Fibroblast of lung (primary cell): Measurements from ENCODE around the gene HOMEZ. TPM values are rescaled to one million over a fixed set of nuclear protein-coding genes. Genes with fewer than 3 reads are reported as not detected.

Source experiments
- DNase-seq, 2 donors: peaks; one replicate each; pipeline versions ENCODE4 v3.0.0 to v3.0.0-alpha.2; 2010; ENCODE audit warnings: low read depth in 2 of 2
- H2AFZ ChIP-seq: 2 replicates; pipeline ENCODE4 v1.5.1; 2012; ENCODE audit warnings: low read length, control low read depth, inconsistent platforms
- H3K27ac ChIP-seq: 2 replicates; pipeline ENCODE4 v1.5.1; 2011; ENCODE audit warnings: low read length, control low read depth; ENCODE audit not compliant: insufficient read depth
- H3K27me3 ChIP-seq: 2 replicates; pipeline ENCODE4 v1.5.1; 2011; ENCODE audit warnings: mild to moderate bottlenecking, low read length; ENCODE audit not compliant: control insufficient read depth, insufficient read depth
- H3K36me3 ChIP-seq: 2 replicates; pipeline ENCODE4 v1.5.1; 2011; ENCODE audit warnings: low read length; ENCODE audit not compliant: control insufficient read depth, insufficient read depth
- H3K4me1 ChIP-seq: 2 replicates; pipeline ENCODE4 v1.5.1; 2011; ENCODE audit warnings: low read length; ENCODE audit not compliant: control insufficient read depth, insufficient read depth; ENCODE audit errors: extremely low read depth
- H3K4me2 ChIP-seq: 2 replicates; pipeline ENCODE4 v1.5.1; 2011; ENCODE audit warnings: low read length, control low read depth; ENCODE audit not compliant: insufficient read depth; ENCODE audit errors: extremely low read depth
- H3K4me3 ChIP-seq, 4 experiments: fragments of 200-600 bp in 1 of 4; sonication (generic) in 1 of 4; replicated peaks in 1 of 4; 2 replicates each; pipeline ENCODE4 v1.5.1; 2011 to 2016; ENCODE audit warnings: low read length in 4 of 4, low read depth in 3 of 4, mild to moderate bottlenecking in 3 of 4, control low read depth in 2 of 4, inconsistent platforms in 1 of 4, mixed read lengths in 1 of 4; ENCODE audit not compliant: insufficient read depth in 1 of 4; ENCODE audit errors: control extremely low read depth in 1 of 4
- H3K79me2 ChIP-seq: 2 replicates; pipeline ENCODE4 v1.5.1; 2012; ENCODE audit warnings: mild to moderate bottlenecking, low read length, inconsistent platforms; ENCODE audit not compliant: control insufficient read depth, insufficient read depth
- H3K9ac ChIP-seq: 2 replicates; pipeline ENCODE4 v1.5.1; 2011; ENCODE audit warnings: mild to moderate bottlenecking, low read length, control low read depth; ENCODE audit not compliant: insufficient read depth
- H3K9me3 ChIP-seq: 2 replicates; pipeline ENCODE4 v1.5.1; 2012; ENCODE audit warnings: low read depth, low read length; ENCODE audit not compliant: control insufficient read depth, insufficient read depth
- H4K20me1 ChIP-seq: 2 replicates; pipeline ENCODE4 v1.5.1; 2011; ENCODE audit warnings: low read length; ENCODE audit not compliant: control insufficient read depth, insufficient read depth; ENCODE audit errors: extremely low read depth
- EZH2 ChIP-seq: IDR thresholded peaks from 2 replicates; pipeline ENCODE4 v1.5.1; 2012; ENCODE audit warnings: low read length, control low read depth, mild to moderate bottlenecking; ENCODE audit errors: missing control alignments
- polyA plus RNA-seq, 2 donors: library from polyadenylated mRNA; depleted of rRNA in 1 of 2; stranded (reverse) in 1 of 2; unstranded in 1 of 2; fragments of >200 nt; gene quantifications; 2 replicates each; pipeline ENCODE4 v1.2.1, GENCODE V29; 2011 to 2012; ENCODE audit warnings: missing spikeins in 1 of 2
- total RNA-seq: library from RNA; depleted of rRNA; stranded (reverse); fragments of >200 nt; gene quantifications from 2 replicates; pipeline ENCODE4 v1.2.1, GENCODE V29; 2014
- TF ChIP-seq, protein P1 (sequence below), 2 donors: IDR thresholded peaks in 1 of 2; conservative IDR thresholded peaks in 1 of 2; 1 replicate in 1 of 2; 2 replicates in 1 of 2; pipeline ENCODE4 v1.5.1; 2011 to 2012; ENCODE audit warnings: low read length in 2 of 2, control low read depth in 1 of 2, inconsistent platforms in 1 of 2, low read depth in 1 of 2, mild to moderate bottlenecking in 1 of 2

HOMEZ gene
- total and polyA plus RNA-seq, 2 donors (not counting 1 experiment from before 2014, with no cell fraction given), result 4.6 to 7.9 TPM

DNA sequence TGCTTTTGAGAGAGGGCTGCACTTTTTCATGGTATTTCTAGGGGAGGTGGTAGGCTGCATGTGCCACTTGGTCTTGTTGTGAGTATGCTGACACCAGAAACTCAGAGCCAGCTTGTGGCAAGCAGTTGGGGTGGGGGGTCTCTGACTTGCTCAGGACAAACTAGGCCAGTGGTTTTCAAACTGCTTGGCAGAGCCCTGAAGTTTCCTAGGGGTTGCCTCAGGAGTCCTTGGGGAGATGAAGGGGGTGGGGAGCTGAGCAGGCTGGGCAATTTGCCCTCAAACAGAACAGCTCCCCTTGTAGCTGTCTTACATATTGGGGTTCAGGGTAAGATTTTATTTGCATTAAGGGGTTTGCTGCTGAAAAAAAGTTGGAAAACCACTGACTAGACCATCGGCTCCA lies 24.6 kb upstream of the HOMEZ start:
- DNase-seq, result no peak
- Histone ChIP-seq H3K9ac (no peak overlapping the region), H3K36me3 (peaks cover 13% of the 10 kb centered on the region), H4K20me1 (no peaks in the 10 kb centered on the region), H3K27me3 (no peaks in the 10 kb centered on the region), H3K79me2 (peaks cover 44% of the 10 kb centered on the region), H3K4me1 (peaks cover 9% of the 10 kb centered on the region), H2AFZ (no peak overlapping the region), H3K9me3 (no peaks in the 10 kb centered on the region), H3K27ac (no peak overlapping the region), H3K4me2 (no peak overlapping the region), H3K4me3 (no peak overlapping the region)
- TF ChIP-seq, protein P1, sequence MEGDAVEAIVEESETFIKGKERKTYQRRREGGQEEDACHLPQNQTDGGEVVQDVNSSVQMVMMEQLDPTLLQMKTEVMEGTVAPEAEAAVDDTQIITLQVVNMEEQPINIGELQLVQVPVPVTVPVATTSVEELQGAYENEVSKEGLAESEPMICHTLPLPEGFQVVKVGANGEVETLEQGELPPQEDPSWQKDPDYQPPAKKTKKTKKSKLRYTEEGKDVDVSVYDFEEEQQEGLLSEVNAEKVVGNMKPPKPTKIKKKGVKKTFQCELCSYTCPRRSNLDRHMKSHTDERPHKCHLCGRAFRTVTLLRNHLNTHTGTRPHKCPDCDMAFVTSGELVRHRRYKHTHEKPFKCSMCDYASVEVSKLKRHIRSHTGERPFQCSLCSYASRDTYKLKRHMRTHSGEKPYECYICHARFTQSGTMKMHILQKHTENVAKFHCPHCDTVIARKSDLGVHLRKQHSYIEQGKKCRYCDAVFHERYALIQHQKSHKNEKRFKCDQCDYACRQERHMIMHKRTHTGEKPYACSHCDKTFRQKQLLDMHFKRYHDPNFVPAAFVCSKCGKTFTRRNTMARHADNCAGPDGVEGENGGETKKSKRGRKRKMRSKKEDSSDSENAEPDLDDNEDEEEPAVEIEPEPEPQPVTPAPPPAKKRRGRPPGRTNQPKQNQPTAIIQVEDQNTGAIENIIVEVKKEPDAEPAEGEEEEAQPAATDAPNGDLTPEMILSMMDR (conservative IDR thresholded peaks at IDR 0.05 in 1 of 2, IDR thresholded peaks at IDR 0.05 in 1 of 2; ENCODE audit: low read depth in 1 of 2, low read length in 2 of 2), result no peak
- TF ChIP-seq EZH2, result no peak

DNA sequence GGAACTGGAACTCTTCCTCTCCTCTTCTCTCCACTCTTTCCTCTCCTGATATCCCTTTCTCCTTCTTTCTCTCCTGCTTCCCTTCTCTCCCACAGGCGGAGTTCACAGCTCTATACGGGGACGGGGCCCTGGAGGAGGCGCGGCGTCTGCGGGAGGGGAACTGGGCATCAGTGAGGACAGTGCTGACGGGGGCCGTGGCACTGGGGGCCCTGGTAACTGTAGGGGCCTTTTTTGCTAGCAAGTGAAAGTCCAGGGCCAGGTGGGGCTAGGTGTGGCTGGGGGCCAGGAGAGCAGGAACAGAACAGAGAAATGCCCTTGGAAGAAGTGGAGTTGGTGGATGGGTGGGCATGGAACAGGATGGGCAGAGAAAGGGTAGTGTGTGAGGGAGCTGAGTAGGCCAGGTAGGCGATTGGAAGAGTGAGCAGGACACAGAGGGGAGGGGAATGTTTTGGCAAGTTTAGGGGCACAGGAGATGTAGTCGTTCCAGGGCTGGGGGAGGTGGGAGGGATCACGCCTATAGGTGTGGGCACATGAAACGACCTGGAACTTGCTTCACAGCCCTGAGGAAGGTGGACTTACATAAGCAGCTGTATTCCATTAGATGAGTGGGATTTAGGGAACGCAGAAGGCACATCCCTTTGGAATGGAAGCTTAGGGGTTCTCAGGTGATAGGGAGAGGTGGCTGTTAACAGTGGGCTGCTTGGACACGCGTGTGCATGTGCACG lies 23.0 kb upstream of the HOMEZ start:
- Histone ChIP-seq H3K4me1 (peaks cover 9% of the 10 kb centered on the region), H3K9ac (no peak overlapping the region), H2AFZ (no peak overlapping the region), H3K27me3 (no peaks in the 10 kb centered on the region), H3K4me3 (peak overlapping the region in 1 of 4 experiments; percentile 74), H3K36me3 (peaks cover 13% of the 10 kb centered on the region), H4K20me1 (no peaks in the 10 kb centered on the region), H3K9me3 (no peaks in the 10 kb centered on the region), H3K27ac (no peak overlapping the region), H3K4me2 (peak overlapping the region; percentile 89), H3K79me2 (peaks cover 44% of the 10 kb centered on the region)
- TF ChIP-seq, protein P1 (conservative IDR thresholded peaks at IDR 0.05 in 1 of 2, IDR thresholded peaks at IDR 0.05 in 1 of 2; ENCODE audit: low read depth in 1 of 2, low read length in 2 of 2), result no peak
- no peak for TF ChIP-seq EZH2
- no peak for DNase-seq

DNA sequence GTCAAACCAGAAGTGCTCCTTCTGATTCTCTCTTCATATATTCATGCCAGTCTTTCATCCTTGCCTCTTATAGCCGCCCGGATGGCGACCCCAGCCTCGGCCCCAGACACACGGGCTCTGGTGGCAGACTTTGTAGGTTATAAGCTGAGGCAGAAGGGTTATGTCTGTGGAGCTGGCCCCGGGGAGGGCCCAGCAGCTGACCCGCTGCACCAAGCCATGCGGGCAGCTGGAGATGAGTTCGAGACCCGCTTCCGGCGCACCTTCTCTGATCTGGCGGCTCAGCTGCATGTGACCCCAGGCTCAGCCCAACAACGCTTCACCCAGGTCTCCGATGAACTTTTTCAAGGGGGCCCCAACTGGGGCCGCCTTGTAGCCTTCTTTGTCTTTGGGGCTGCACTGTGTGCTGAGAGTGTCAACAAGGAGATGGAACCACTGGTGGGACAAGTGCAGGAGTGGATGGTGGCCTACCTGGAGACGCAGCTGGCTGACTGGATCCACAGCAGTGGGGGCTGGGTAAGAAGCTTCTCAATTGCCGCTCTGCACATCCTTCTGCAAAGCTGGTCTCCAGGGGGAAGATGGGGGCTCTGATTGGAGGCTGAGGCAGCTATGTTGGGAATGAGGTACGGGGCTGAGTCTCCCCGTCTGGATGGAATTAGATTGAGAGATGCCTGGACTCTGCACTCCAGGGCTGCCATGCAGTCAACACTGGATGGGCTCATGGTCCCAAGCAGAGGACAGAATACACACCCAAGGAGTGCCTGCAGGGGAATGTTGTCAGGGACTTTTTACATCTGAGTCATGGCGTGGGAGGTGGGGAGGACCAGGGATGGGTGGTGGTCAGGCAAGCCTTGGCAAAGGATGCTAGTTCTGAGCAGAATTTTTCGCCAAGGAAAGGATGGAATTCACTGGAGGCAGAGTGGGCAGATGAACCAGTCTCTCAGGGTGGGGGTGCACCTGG lies 22.0 kb upstream of the HOMEZ start:
- peaks cover 42% of the 10 kb centered on the region for H3K79me2 ChIP-seq
- H3K4me3 ChIP-seq, result peak overlapping the region; percentile 60 to 94 (median 76)
- H3K4me2 ChIP-seq, result peak overlapping the region; percentile 89
- peak overlapping the region; percentile 74 for H3K27ac ChIP-seq
- no peak for TF ChIP-seq EZH2
- TF ChIP-seq, protein P1 (conservative IDR thresholded peaks at IDR 0.05 in 1 of 2, IDR thresholded peaks at IDR 0.05 in 1 of 2; ENCODE audit: low read depth in 1 of 2, low read length in 2 of 2), result no peak
- H3K36me3 ChIP-seq, result peaks cover 13% of the 10 kb centered on the region
- H4K20me1 ChIP-seq, result no peaks in the 10 kb centered on the region
- peak in 1 of 2 donors; percentile 64 for DNase-seq
- H3K4me1 ChIP-seq, result peaks cover 9% of the 10 kb centered on the region
- no peaks in the 10 kb centered on the region for H3K27me3 ChIP-seq
- no peaks in the 10 kb centered on the region for H3K9me3 ChIP-seq
- no peak overlapping the region for H3K9ac ChIP-seq
- no peak overlapping the region for H2AFZ ChIP-seq
